Natural killer cell treated with Interleukin-12 subunit alpha and Interleukin-12 subunit beta and Interleukin-15 and Interleukin-18, amount 100 ng/mL, for 72 hours (primary cell): ENCODE measurements around the gene CYSTM1. TPM values are rescaled to one million over a fixed set of nuclear protein-coding genes. Genes with fewer than 3 reads are reported as not detected.
A peak's percentile ranks its signal among the peaks of the same experiment; 100 is the strongest.

Source experiments
- ATAC-seq, 2 donors: fragments of 150-1000 bp; cut with Tn5 transposase in 1 of 2; sonication (Bioruptor Pico), chemical (Tn5 transposase) in 1 of 2; 2 replicates each; pipeline ENCODE4 v1.10.0; 2021
- DNase-seq: peaks from one replicate; pipeline ENCODE4 v3.0.0; 2022; ENCODE audit warnings: low spot score
- H3K27ac Mint-ChIP-seq, 2 donors: 1 replicate in 1 of 2; 2 replicates in 1 of 2; pipeline ENCODE4 v1.8.0; 2022; ENCODE audit warnings: mixed read lengths in 2 of 2, mild to moderate bottlenecking in 1 of 2, moderate library complexity in 1 of 2
- H3K27me3 Mint-ChIP-seq, 2 donors: 1 replicate in 1 of 2; 2 replicates in 1 of 2; pipeline ENCODE4 v1.8.0; 2022; ENCODE audit warnings: mixed read lengths in 2 of 2
- H3K36me3 Mint-ChIP-seq: one replicate; pipeline ENCODE4 v1.8.0; 2022; ENCODE audit warnings: mixed read lengths
- H3K4me1 Mint-ChIP-seq, 2 donors: 1 replicate in 1 of 2; 2 replicates in 1 of 2; pipeline ENCODE4 v1.8.0; 2022; ENCODE audit warnings: low read depth in 2 of 2, mixed read lengths in 2 of 2, mild to moderate bottlenecking in 1 of 2
- H3K4me3 Mint-ChIP-seq: one replicate; pipeline ENCODE4 v1.8.0; 2022; ENCODE audit warnings: mixed read lengths
- H3K9me3 Mint-ChIP-seq: 2 replicates; pipeline ENCODE4 v1.8.0; 2022; ENCODE audit warnings: mixed read lengths
- total RNA-seq, 2 donors: library from RNA; stranded (reverse); gene quantifications; one replicate each; pipeline ENCODE4 v1.2.3, GENCODE V29; 2022

The CYSTM1 gene
- total RNA-seq, 2 donors from 2014 or later, result 11.7 to 14.8 TPM

DNA sequence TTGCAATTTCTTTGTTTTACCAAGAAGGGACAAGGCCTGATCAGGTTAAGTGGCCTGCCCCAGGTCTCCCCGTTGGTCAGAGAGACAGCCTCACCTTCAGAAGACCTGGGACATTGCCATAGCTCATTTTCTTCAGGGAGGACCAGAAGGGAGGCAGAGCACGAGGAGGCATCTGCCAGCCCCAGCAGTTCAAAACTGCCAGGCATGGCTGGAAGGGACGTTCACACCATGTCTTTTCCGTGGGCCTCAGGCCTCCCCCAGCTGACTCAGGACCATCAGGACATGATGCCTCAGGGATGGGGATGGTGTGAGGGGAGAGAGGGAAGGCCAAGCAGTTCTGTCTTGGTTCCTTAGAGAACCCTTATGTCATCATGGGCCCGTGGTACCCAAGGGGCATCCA is 32.7 kb upstream of the CYSTM1 start:
- DNase-seq, result no peak
- no peaks in the 10 kb centered on the region for H3K9me3 Mint-ChIP-seq

DNA sequence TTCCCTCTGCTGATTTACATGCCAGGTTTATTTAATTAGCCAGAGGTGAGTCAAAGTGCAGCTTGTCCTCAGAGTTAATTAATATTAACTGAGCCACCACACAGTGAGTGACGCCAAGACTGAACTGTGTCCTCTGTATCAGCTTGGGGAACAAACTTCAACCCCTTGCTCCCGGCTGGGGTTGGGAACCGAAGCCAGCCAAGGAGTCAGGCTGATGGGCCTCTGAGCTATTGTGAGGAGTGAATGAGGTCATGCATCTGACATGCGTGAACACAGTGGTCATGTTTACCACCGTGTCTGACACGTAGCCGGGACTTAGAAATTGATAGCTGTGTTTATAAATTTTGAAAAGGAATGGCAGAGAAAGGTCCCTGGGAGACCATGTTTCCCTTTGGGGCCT is 32.1 kb upstream of the CYSTM1 start:
- H3K4me3 Mint-ChIP-seq, result no peak overlapping the region
- DNase-seq, result no peak

More for the DNA sequence above, 32.7 kb upstream of the CYSTM1 start:
- Mint-ChIP-seq H3K27me3 (peaks cover 9 to 17% of the 10 kb centered on the region in 2 donors), H3K4me3 (no peak overlapping the region), H3K27ac (no peak overlapping the region), H3K4me1 (peaks cover 9 to 12% of the 10 kb centered on the region in 2 donors), H3K36me3 (no peaks in the 10 kb centered on the region)
- ATAC-seq, result no peak

DNA sequence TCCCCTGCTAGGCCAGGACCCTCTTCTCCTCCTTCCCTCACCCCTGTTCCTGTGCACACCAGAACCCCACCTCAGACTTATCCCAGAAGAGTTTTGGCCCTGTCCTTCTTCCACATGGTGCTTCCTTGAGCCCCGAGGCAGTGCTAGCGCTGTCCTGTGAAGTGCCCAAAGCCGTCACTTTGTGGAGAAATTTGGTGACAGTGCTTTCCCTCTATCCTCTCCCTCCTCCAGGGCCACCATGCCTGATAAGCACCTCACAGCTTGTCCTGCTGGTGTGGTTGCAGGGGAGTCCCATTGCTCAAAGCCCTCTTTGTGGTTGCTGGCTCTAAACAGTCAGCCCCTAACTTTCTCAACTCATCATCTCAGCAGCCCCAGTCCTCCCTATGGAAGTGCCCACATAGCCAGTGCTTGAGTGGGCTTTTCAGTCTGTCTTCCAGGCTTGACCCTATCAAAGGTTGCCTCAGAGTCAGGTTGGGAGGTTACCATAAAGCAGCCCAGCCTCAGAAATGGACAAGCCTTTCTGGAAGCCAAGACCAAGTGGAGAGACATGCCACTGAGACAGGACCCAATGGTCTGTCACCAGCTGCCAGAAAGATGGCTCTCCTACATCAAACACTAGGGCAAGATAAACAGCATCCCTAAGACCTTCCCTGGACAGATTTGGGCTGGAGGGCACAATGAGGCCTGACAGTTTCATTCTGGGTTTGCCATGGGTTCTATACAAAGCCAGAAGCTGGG is 31.3 kb upstream of the CYSTM1 start:
- Mint-ChIP-seq H3K4me3 (no peak overlapping the region), H3K27ac (no peak overlapping the region), H3K9me3 (no peaks in the 10 kb centered on the region), H3K4me1 (peaks cover 9 to 12% of the 10 kb centered on the region in 2 donors), H3K36me3 (no peaks in the 10 kb centered on the region), H3K27me3 (peaks cover 13 to 17% of the 10 kb centered on the region in 2 donors)
- DNase-seq (no peak), ATAC-seq (peak in 1 of 2 donors; percentile 16)

More for the DNA sequence above, 32.1 kb upstream of the CYSTM1 start:
- no peak for ATAC-seq
- Mint-ChIP-seq H3K4me1 (peaks cover 9 to 12% of the 10 kb centered on the region in 2 donors), H3K36me3 (no peaks in the 10 kb centered on the region), H3K9me3 (no peaks in the 10 kb centered on the region), H3K27ac (no peak overlapping the region), H3K27me3 (peaks cover 10 to 17% of the 10 kb centered on the region in 2 donors)

DNA sequence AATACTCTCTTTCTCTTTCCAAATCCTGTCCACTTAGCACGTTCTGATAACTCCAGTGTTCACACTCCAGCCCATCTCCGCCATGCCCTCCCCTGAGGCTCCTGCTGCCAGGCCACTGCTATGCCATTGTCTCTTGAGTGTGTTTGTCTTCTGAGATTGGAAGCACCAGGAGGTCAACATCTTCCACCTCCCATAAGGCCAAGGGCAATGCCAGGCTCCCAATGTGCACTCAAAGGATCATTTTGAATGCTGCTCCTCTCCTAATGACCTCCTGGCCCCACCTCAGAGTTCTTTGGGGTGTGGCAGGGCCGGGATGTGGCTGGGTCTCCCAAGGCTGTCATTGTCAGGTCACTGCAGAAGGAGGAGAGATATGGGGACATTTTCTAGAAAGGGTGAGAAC is 29.7 kb upstream of the CYSTM1 start:
- H3K27ac Mint-ChIP-seq, result no peak overlapping the region
- peaks cover 13 to 17% of the 10 kb centered on the region in 2 donors for H3K27me3 Mint-ChIP-seq
- peak overlapping the region; percentile 68 for H3K4me3 Mint-ChIP-seq
- peaks cover 9 to 12% of the 10 kb centered on the region in 2 donors for H3K4me1 Mint-ChIP-seq
- H3K9me3 Mint-ChIP-seq, result no peaks in the 10 kb centered on the region
- no peaks in the 10 kb centered on the region for H3K36me3 Mint-ChIP-seq
- DNase-seq (no peak), ATAC-seq (no peak)

DNA sequence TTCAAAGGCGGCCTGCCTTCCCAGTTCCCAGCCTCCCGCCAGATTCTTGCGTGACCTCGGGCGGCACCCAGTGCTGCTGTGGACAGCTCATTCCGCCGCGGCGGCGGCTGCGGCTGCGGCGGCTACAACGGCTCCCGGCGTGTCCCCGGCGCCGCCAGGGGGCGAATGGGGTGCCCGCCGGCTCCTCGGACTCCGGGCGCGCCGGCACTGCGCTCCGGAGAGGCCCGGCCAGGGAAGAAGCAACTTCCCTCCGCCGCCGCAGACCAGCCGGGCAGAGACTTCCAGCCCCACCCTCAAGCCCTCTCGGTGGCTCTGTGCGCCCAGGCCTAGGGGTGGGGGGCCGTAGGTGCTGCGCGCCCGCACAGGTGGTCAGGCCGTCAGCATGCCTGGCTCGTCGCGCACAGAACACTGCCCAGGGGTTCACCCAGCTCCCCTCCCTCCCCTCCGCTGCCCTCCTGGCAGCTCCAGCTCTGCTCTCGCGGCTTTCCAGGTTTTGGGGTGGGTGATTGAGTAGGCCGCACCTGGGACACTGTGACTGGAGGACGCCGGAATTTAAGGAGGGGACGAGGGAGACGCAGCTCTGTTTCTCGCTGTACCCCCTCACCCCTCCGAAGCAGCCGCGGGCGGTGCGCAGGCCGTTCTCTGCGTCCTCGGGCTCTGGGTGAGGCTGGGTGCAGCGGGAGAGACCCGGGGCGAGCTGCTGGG is 29.0 kb upstream of the CYSTM1 start:
- Mint-ChIP-seq H3K36me3 (no peaks in the 10 kb centered on the region), H3K27ac (no peak overlapping the region), H3K4me1 (peaks cover 9 to 12% of the 10 kb centered on the region in 2 donors), H3K27me3 (peaks cover 13 to 17% of the 10 kb centered on the region in 2 donors), H3K4me3 (peak overlapping the region; percentile 68), H3K9me3 (no peaks in the 10 kb centered on the region)
- ATAC-seq (peak; percentile 76 to 82), DNase-seq (no peak)

DNA sequence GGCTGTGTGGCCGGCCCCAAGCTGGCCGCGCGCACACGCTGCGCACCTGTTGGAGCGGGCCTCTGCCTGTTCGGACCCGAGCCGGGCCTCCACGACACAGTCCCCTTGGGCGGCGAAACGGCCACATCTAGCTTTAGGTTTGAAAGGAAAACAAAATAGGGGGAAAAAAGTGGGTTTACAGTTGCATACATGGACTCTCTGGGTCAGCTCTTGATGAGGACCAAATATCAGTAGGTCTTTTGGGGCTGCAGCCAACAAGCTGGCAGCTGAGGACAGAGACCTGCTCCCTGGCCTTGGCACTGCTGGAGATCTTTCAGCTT is 28.5 kb upstream of the CYSTM1 start:
- DNase-seq (no peak), ATAC-seq (no peak)
- Mint-ChIP-seq H3K27me3 (peaks cover 13 to 17% of the 10 kb centered on the region in 2 donors), H3K9me3 (no peaks in the 10 kb centered on the region), H3K4me3 (peak overlapping the region; percentile 12), H3K27ac (no peak overlapping the region), H3K36me3 (no peaks in the 10 kb centered on the region), H3K4me1 (peaks cover 9 to 12% of the 10 kb centered on the region in 2 donors)

DNA sequence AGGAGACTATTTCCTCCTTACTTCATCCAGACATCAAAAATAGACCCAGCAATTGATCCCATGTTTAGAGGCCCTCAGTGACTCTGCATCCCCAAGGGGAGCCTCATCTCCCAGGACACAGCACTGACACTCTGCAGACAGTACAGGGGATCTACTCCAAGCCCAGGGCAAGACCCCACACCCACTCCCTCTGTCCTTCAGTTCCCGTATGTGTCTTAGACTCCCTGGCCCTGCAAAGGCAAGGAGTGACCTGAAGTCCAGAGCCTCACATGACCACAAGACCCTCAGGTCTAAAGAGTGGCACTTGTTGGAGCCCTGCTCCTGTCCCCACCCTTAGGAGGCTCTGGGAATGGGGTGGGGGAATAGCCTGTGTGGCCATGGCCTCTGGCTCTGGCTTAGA is 27.5 kb upstream of the CYSTM1 start:
- H3K4me3 Mint-ChIP-seq, result no peak overlapping the region
- peaks cover 13 to 17% of the 10 kb centered on the region in 2 donors for H3K27me3 Mint-ChIP-seq
- no peaks in the 10 kb centered on the region for H3K9me3 Mint-ChIP-seq
- DNase-seq (no peak), ATAC-seq (no peak)
- no peak overlapping the region for H3K27ac Mint-ChIP-seq
- H3K36me3 Mint-ChIP-seq, result no peaks in the 10 kb centered on the region
- H3K4me1 Mint-ChIP-seq, result peaks cover 9 to 12% of the 10 kb centered on the region in 2 donors

DNA sequence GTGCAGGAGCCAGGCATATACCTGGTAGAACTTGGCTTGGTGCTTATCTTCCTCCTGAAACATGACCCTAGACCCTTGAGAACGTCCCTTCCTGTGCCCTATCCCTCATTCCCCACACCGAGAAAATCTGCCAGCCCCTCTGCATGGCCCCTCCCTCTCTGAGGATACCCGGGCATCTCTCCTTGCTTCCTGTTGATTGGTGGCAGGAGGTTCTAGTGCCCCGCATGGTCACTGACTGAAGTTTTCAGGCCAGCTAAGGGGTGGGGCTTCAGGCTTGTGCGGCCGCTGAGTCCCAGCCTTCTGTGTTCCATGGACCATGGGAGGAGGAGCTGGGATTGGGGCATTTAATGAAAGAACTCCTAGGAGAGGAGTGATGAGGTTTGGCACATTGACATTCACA is 26.5 kb upstream of the CYSTM1 start:
- Mint-ChIP-seq H3K36me3 (no peaks in the 10 kb centered on the region), H3K9me3 (no peaks in the 10 kb centered on the region), H3K4me3 (no peak overlapping the region), H3K27ac (no peak overlapping the region), H3K27me3 (peaks cover 13 to 17% of the 10 kb centered on the region in 2 donors), H3K4me1 (peaks cover 9 to 12% of the 10 kb centered on the region in 2 donors)
- DNase-seq (no peak), ATAC-seq (no peak)

DNA sequence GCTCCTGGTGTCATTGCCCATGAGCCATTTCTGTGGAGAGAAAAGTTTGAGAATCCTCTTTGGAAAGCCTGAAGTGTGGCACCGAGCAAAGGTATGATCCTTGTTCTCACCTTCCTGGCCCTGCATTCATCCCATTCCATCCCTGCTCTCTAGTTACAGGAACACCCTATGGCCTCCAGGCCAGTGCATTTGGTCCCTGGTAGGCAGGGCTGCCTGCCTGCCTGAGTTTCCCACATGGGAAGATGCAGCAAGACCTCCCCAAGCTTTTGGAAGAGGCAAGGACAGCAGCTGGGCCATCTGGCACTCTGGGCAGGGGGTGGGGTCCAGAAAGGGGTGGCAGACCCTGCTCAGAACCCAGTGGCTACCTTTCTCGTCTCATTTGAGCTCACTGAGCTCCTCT is 24.8 kb upstream of the CYSTM1 start:
- Mint-ChIP-seq H3K4me3 (no peak overlapping the region), H3K27ac (no peak overlapping the region), H3K9me3 (no peaks in the 10 kb centered on the region), H3K4me1 (peaks cover 4% of the 10 kb centered on the region in 2 donors), H3K36me3 (no peaks in the 10 kb centered on the region), H3K27me3 (peaks cover 9 to 13% of the 10 kb centered on the region in 2 donors)
- ATAC-seq, result no peak
- no peak for DNase-seq

DNA sequence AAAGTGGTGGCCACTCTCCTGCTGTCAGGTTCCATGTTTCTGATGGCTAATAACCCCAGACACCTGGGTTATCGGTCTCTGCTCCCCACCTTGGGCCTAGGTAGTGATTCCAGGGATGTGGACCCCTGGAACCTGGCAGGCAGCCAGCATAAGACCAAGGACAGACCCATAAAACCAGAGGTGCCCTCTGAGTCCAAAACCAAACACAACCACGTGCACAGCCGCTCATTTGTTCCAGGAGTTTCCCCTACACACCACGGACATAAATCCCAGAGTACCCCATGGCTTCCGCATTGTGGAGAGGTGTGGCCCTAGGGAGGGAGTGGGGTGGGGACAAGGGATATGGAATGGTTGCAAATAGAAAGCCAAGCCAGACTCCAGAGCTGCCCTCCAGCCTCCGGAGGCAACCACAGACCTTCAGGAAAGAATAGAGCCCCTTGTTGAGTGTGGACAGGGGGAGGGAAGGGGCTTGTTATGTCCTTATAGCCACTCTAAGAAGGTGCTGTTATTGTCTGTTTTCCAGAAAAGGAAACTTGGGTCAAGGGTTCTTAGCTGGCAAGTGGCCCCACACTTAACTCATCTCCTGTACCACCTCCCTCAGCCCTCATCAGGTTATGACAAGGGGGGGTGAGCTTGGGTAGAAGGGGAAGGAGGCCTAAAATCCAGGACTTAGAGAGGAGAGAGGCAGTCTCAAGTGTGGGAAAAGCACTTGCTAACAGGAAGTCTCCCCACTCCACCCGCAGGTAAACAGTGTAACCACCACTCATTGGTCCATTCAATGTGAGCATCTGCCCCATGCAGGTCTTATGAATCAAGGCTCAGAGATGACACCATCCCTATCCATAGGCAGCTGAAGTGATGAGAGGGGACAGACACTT is 23.6 kb upstream of the CYSTM1 start:
- Mint-ChIP-seq H3K27ac (no peak overlapping the region), H3K9me3 (no peaks in the 10 kb centered on the region), H3K4me3 (no peak overlapping the region), H3K4me1 (no peaks in the 10 kb centered on the region), H3K36me3 (no peaks in the 10 kb centered on the region), H3K27me3 (peaks cover 6 to 8% of the 10 kb centered on the region in 2 donors)
- DNase-seq, result no peak
- ATAC-seq, result no peak

DNA sequence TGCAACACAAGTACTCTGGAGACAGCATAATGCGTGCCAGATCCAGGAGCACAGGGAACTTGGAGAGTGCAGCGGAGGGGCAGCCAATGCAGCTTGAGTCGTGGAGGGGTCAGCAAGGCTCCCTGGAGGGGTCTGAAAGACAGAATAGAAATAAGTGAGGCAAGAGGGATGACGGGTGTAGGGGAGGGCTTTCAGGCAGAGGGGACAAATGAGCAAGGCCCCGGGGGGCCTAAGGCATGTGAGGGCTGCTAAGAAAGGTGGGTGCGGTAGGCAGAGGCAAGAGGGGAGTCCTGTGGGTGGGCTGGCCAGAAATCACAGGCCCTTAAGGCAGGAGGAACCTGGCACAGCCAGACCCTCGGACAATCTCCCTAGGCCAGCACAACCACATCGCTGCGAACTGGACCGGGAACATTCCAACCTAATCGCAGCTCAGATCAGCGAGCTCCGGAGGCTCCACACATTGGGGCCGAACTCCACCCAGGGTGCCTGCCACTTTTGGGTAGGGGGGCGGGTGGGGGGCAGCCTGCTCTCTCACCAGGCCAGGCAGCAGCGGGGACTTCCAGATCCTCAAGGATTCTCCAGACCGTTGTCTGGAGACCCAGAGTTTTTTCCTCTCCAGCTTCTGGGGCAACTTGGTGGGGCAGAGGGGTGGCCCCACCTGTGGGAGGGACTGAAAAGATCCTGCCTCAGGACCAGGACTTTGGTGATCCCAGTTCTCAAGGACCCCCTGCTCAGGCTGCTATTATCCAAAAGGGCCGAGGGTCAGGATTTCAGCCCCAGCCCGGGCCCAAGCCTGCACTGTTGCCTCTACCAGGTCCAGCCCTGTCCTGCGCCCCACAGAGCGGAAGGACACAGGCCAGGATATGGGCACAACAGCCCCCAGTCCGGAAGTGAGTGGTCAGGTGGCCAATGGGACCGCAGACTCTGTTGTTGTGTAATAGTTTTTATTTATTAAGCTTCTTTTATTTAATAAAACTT is 22.7 kb upstream of the CYSTM1 start:
- DNase-seq (no peak), ATAC-seq (no peak)
- Mint-ChIP-seq H3K9me3 (no peaks in the 10 kb centered on the region), H3K36me3 (no peaks in the 10 kb centered on the region), H3K4me1 (peaks cover 6 to 7% of the 10 kb centered on the region in 2 donors), H3K27me3 (peaks cover 0 to 4% of the 10 kb centered on the region in 2 donors), H3K4me3 (no peak overlapping the region), H3K27ac (no peak overlapping the region)

DNA sequence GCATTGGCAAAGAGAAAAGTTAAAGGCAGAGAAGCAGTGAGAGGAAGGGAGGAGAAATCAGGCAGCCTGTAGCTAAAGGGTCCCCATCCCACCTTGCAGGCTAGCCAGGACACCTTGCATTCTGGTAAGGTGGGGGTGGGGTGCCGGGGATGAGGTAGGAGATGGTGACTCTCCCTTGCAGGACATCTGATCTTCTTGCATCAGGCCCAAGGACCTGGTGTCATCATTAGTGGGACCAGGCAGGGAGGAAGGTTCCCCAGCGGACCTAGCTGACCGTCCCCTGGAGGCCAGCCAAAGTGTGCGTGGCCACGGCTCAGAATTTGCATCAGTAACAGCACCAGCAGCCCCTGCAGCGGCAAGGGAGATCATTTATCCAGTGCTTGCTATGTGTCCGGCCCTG is 21.7 kb upstream of the CYSTM1 start:
- no peaks in the 10 kb centered on the region for H3K36me3 Mint-ChIP-seq
- H3K27me3 Mint-ChIP-seq, result no peaks in the 10 kb centered on the region
- no peak overlapping the region for H3K4me3 Mint-ChIP-seq
- H3K9me3 Mint-ChIP-seq, result no peaks in the 10 kb centered on the region
- DNase-seq (no peak), ATAC-seq (no peak)
- H3K27ac Mint-ChIP-seq, result no peak overlapping the region
- H3K4me1 Mint-ChIP-seq, result peaks cover 7 to 8% of the 10 kb centered on the region in 2 donors

DNA sequence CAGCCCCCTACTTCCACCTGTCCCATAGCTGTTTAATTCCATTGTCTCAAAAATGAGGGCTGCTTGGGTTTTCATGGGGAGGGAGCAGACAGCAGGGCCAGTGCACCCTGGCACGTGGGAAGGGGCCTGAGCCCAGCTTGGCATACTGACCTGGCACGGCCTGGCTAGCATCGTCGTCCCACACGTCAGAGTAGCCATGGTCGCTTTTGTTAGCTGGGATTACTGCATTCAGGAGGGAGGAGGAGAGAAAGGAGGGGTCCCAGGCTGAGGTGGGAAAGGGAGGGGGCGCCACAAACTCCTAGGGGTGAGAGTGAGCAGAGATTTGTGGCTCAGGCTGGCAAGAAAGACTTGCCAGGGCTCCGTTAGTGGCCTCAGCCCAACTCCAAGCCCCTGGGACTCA is 21.1 kb upstream of the CYSTM1 start:
- Mint-ChIP-seq H3K36me3 (no peaks in the 10 kb centered on the region), H3K27ac (no peak overlapping the region), H3K9me3 (no peaks in the 10 kb centered on the region), H3K4me1 (peaks cover 7 to 8% of the 10 kb centered on the region in 2 donors), H3K4me3 (no peak overlapping the region), H3K27me3 (peaks cover 0 to 2% of the 10 kb centered on the region in 2 donors)
- ATAC-seq (no peak), DNase-seq (no peak)
